Pancreas (tissue), 8 donors: ENCODE results near the gene SDF2. TPM values are rescaled to one million over a fixed set of nuclear protein-coding genes. Genes with fewer than 3 reads are reported as not detected.

Experiments used
- polyA plus RNA-seq, 2 donors: library from polyadenylated mRNA; stranded (reverse); fragments of 200-250 nt; gene quantifications; one replicate each; pipeline ENCODE4 v1.2.3, GENCODE V29; 2013
- total RNA-seq, 6 donors: library from RNA; stranded (reverse); fragmentation: NEBNext Ultra II Directional in 4 of 6; extraction: Animal tissue kit (Norgen Biotek cat#: 25700) in 4 of 6; gene quantifications; one replicate each; pipeline versions ENCODE4 v1.2.1 to v1.2.4, GENCODE V29; 2021 to 2023
- donor health status: healthy with polysubstance abuse.
- donor health status: DM: no; HTN: no; CAD: no; lungs with moderate emphysema.
- donor health status: DM: no; HTN: no; CAD: no.
- donor health status: Bipolar disorder and iron deficiency.
- donor health status: DM: yes; HTN: yes; CAD: no.
- donor health status: DM: no; HTN: no; CAD: no.
- donor health status: DM: no; HTN: no; CAD: no.
- donor health status: DM: yes; HTN: yes; CAD: no.

The SDF2 gene
- total and polyA plus RNA-seq, 8 donors, result 13.8 to 38.6 (median 18.7) TPM

Other genes with a start within 250 kb of the SDF2 start
- gene SLC13A2, start 188.3 kb downstream of the SDF2 start, total RNA-seq, result under 1 TPM in 3 of 6 donors, not detected in 3; 0.04 to 0.42 (median 0.06) TPM
- under 1 TPM in 1 of 2 donors, not detected in 1; 0.09 TPM for gene SLC13A2, start 188.3 kb downstream of the SDF2 start, polyA plus RNA-seq
- under 1 TPM in 2 of 6 donors, not detected in 4; 0.09 to 0.19 TPM for gene FOXN1, start 155.6 kb downstream of the SDF2 start, total RNA-seq
- gene FOXN1, start 155.6 kb downstream of the SDF2 start, polyA plus RNA-seq, result under 1 TPM in 1 of 2 donors, not detected in 1; 0.02 TPM
- 10 to 100 TPM in 4 of 6 donors, 1 to 10 TPM in 2; 9.3 to 17.9 (median 11.2) TPM for gene UNC119, start 109.3 kb downstream of the SDF2 start, total RNA-seq
- gene UNC119, start 109.3 kb downstream of the SDF2 start, polyA plus RNA-seq, result 10 to 100 TPM; 18.1 to 31.1 TPM
- gene PIGS, start 90.4 kb downstream of the SDF2 start, total RNA-seq, result 10 to 100 TPM in 5 of 6 donors, 1 to 10 TPM in 1; 9.4 to 26.5 (median 15.9) TPM
- 10 to 100 TPM in 1 of 2 donors, 1 to 10 TPM in 1; 9.2 to 24.0 TPM for gene PIGS, start 90.4 kb downstream of the SDF2 start, polyA plus RNA-seq
- 1 to 10 TPM in 5 of 6 donors, under 1 TPM in 1; 0.69 to 5.5 (median 1.8) TPM for gene ALDOC, start 85.0 kb downstream of the SDF2 start, total RNA-seq
- gene ALDOC, start 85.0 kb downstream of the SDF2 start, polyA plus RNA-seq, result 1 to 10 TPM; 2.4 to 8.4 TPM
- gene SPAG5, start 62.9 kb downstream of the SDF2 start, total RNA-seq, result 1 to 10 TPM in 5 of 6 donors, under 1 TPM in 1; 0.93 to 2.7 (median 1.7) TPM
- 1 to 10 TPM; 3.9 to 7.4 TPM for gene SPAG5, start 62.9 kb downstream of the SDF2 start, polyA plus RNA-seq
- gene RSKR, start 47.7 kb downstream of the SDF2 start, total RNA-seq, result 1 to 10 TPM; 2.2 to 6.1 (median 3.0) TPM
- gene RSKR, start 47.7 kb downstream of the SDF2 start, polyA plus RNA-seq, result 1 to 10 TPM; 3.9 to 6.9 TPM
- gene BLTP2, start 16.7 kb downstream of the SDF2 start, total RNA-seq, result 10 to 100 TPM; 45.5 to 78.9 (median 55.2) TPM
- 10 to 100 TPM; 22.4 to 25.4 TPM for gene BLTP2, start 16.7 kb downstream of the SDF2 start, polyA plus RNA-seq
- gene SUPT6H, start 299 bp upstream of the SDF2 start, total RNA-seq, result 10 to 100 TPM; 21.8 to 31.3 (median 26.4) TPM
- 10 to 100 TPM; 41.5 to 49.0 TPM for gene SUPT6H, start 299 bp upstream of the SDF2 start, polyA plus RNA-seq
- gene PROCA1, start 50.0 kb upstream of the SDF2 start, total RNA-seq, result 1 to 10 TPM in 1 of 6 donors, under 1 TPM in 5; 0.19 to 1.5 (median 0.33) TPM
- 1 to 10 TPM; 2.0 to 3.1 TPM for gene PROCA1, start 50.0 kb upstream of the SDF2 start, polyA plus RNA-seq
- gene RAB34, start 56.0 kb upstream of the SDF2 start, total RNA-seq, result 10 to 100 TPM in 1 of 6 donors, 1 to 10 TPM in 4, under 1 TPM in 1; 0.94 to 10.6 (median 5.3) TPM
- 10 to 100 TPM; 11.7 to 17.7 TPM for gene RAB34, start 56.0 kb upstream of the SDF2 start, polyA plus RNA-seq
- 100 to 1,000 TPM; 551 to 988 (median 835) TPM for gene RPL23A, start 58.1 kb upstream of the SDF2 start, total RNA-seq
- 100 to 1,000 TPM; 305 to 640 TPM for gene RPL23A, start 58.1 kb upstream of the SDF2 start, polyA plus RNA-seq
- 1 to 10 TPM; 3.7 to 6.4 (median 4.2) TPM for gene TLCD1, start 64.3 kb upstream of the SDF2 start, total RNA-seq
- gene TLCD1, start 64.3 kb upstream of the SDF2 start, polyA plus RNA-seq, result 10 to 100 TPM; 10.2 to 10.5 TPM
- 1 to 10 TPM; 2.5 to 5.8 (median 3.8) TPM for gene NEK8, start 66.9 kb upstream of the SDF2 start, total RNA-seq
- 1 to 10 TPM; 8.4 to 9.7 TPM for gene NEK8, start 66.9 kb upstream of the SDF2 start, polyA plus RNA-seq
- gene TRAF4, start 82.1 kb upstream of the SDF2 start, total RNA-seq, result 10 to 100 TPM; 22.6 to 48.2 (median 32.3) TPM
- gene TRAF4, start 82.1 kb upstream of the SDF2 start, polyA plus RNA-seq, result 10 to 100 TPM; 41.0 to 43.8 TPM
- gene FAM222B, start 180.9 kb upstream of the SDF2 start, total RNA-seq, result 10 to 100 TPM in 1 of 6 donors, 1 to 10 TPM in 5; 5.5 to 15.6 (median 8.9) TPM
- 1 to 10 TPM; 6.6 to 7.4 TPM for gene FAM222B, start 180.9 kb upstream of the SDF2 start, polyA plus RNA-seq
- gene ERAL1, start 193.1 kb upstream of the SDF2 start, total RNA-seq, result 10 to 100 TPM; 11.7 to 21.7 (median 15.5) TPM
- gene ERAL1, start 193.1 kb upstream of the SDF2 start, polyA plus RNA-seq, result 10 to 100 TPM; 33.4 to 36.8 TPM
- 10 to 100 TPM; 32.1 to 65.2 (median 35.6) TPM for gene FLOT2, start 235.8 kb upstream of the SDF2 start, total RNA-seq
- gene FLOT2, start 235.8 kb upstream of the SDF2 start, polyA plus RNA-seq, result 10 to 100 TPM; 37.4 to 43.9 TPM
- 1 to 10 TPM; 2.6 to 6.1 (median 4.5) TPM for gene DHRS13, start 241.2 kb upstream of the SDF2 start, total RNA-seq
- 1 to 10 TPM; 8.6 to 9.8 TPM for gene DHRS13, start 241.2 kb upstream of the SDF2 start, polyA plus RNA-seq